ENCODE data around the gene MRTFA.
"Not testable (repeated sequence)": the region's sequence is repeated elsewhere in the genome, so short reads cannot be mapped to it uniquely, and the experiment has no call there.

MRTFA gene

DNA sequence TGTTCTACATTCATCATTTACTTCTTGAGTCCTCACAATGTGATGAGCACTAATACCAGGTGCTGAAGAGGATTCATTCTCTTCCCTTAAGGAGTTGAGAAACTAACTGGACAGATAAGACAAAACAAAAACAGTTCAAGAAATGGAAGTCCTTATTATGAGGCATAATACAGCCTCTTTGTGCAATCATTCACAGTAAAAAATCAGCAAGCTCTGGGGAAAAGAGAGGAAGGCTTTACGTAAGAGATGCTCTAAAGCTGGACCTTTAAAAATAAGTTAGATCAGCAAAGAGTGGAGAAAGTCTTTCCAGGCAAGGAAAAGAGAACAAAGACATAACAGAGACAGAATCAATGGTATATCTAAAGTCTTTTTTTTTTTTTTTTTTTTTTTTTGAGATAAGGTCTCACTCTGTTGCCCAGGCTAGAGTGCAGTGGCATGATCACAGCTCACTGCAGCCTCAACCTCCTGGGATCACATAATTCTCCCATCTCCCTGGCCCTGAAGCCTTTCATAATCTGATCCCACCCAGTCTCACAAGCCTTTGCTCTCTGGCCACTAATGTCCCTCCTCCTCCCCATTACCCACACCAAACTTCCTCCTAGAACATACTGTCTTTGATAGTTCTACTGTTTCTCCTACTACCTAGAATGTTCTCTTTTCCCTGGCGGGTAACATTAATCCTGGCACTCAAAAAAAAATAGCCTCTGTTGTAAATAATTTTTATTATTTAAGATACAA, 40.9 kb downstream of the MRTFA start:
- DNase-seq (ENCODE audit: low spot score): no peak

DNA sequence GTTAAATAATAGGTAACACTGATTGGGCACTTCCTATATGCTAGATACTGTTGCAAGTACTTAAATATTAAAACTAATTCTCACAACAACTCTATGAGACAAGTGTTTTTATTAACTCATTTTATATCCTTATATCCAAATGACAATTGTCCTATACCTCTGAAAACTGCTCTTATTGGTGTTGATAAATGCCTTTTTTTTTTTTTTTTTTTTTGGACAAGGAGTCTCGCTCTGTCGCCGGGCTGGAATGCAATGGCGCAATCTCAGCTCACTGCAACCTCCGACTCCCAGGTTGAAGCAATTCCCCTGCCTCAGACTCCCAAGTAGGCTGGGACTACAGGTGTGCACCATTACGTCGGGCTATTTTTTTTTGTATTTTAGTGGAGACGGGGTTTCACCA, 41.6 kb downstream of the MRTFA start:
- no peak for DNase-seq (ENCODE audit: low spot score)

DNA sequence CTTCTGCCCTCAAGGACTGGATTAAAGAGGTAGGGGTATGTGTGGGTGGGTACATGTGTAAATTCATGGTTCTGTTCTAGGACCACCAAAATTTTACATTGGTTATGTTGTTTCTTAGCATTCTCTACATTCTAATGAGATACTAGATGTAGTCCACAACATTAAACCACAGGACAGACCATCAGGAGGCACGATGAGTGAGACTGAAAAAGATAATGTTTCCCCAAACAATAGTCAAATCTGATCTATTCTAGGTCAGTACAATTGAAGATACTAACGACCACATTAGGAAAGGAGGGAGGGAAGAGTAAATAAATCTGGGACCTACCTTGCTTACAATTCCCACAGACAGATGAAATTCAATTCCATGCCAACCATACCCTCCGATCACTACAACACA, 42.2 kb downstream of the MRTFA start:
- no peak for DNase-seq (ENCODE audit: low spot score)

DNA sequence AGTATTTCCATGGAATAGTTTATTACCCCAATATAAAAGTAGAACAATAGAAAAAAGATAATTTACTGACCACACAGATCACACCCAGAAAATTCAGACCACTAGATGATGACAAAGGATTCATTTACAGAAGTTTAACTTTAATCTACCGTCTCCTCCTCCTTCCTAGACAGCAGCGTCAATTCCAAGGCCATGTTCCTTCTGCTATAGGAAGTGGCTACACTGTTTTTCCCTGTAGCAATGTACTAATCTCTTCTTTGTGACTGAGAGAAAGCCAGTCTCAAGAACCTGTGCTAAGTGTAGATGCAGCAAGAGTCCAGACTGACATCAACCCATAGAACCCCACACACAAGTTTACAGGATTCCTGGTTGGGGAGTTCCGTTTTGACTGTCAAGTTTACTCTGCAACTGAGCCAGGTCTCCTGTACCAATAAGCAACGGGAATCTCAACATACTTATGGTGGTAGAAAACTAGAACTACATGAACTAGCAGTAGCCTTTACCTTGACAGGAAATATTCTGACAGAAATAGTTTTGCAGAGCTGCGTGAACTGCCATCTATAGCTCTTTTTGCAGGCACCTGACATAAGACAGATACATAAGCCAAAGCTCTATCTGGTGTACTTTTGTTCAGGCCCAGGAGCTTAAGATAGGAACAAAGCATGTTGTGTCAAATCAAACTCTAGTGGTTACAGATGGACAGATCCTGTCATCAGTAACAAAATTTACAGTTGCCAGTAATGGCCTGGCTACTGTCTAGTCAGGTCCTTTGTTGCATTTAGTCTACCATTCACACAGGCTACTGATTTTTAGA, 42.9 kb downstream of the MRTFA start:
- no peak for DNase-seq (ENCODE audit: low spot score)

DNA sequence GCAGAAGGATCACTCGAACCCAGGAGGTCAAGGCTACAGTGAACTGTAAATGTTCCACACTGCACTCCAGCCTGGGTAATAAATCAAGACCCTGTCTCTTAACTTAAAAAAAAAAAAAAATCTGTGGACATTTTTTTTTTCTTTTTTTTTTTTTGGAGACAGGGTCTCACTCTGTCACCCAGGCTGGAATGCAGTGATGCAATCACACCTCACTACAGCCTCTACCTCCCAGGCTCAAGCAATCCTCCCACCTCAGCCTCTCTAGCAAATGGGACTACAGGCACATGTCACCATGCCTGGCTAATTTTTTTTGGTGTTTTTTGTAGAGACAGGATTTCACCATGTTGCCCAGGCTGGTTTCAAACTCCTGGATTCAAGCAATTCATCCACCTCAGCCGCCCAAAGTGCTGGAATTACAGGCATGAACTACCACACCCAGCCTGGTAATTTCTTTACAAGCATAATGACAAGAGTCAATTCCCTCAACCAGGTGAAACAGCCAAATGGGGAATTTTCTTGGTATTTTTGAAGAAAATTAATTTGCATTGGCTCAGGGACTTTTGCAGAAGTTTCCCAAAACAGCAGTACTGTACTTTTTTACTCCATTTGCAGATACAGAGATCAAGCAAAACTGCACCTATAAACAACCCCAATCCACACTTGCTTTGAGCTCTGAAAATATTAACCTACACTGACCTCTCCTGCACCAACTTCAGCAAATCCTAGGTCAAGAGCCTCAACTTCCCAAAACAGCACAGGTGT, 44.0 kb downstream of the MRTFA start:
- no peak for DNase-seq (ENCODE audit: low spot score)

DNA sequence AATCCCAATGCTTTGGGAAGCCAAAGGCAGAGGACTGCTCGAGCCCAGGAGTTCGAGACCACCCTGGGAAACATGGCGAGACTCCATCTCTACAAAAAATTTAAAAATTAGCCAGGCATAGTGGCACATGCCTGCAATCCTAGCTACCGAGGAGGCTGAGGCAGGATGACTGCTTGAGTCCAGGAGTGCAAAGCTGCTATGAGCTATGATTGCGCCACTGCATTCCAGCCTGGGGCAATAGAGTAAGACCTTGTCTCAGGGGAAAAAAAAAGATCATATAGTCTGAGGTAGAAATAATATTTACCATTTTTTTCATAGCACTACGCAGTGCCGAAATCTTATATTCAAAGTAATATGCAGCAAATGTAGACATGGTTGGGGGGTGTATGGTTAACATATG, 47.8 kb downstream of the MRTFA start:
- DNase-seq (ENCODE audit: low spot score): no peak

DNA sequence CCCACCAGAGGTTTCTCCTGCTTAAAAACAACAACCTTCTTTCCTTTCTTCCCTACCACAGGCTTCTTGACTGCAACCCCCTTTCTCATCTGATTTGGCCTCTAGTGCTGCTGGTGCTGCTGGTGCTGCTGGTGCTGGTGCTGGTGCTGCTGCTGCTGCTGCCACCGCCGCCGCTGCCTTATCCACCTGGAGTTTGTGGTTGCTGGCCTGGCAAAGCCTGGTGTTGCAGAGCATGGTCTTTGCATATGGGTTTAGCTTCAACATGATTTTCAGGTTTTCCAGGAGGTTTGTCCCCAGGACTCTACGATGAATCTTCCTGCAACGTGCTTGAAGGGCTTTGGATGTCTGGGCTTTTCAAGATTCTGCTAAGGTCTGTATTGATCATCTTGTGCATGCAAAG, 49.7 kb downstream of the MRTFA start:
- DNase-seq (ENCODE audit: low spot score): no peak

DNA sequence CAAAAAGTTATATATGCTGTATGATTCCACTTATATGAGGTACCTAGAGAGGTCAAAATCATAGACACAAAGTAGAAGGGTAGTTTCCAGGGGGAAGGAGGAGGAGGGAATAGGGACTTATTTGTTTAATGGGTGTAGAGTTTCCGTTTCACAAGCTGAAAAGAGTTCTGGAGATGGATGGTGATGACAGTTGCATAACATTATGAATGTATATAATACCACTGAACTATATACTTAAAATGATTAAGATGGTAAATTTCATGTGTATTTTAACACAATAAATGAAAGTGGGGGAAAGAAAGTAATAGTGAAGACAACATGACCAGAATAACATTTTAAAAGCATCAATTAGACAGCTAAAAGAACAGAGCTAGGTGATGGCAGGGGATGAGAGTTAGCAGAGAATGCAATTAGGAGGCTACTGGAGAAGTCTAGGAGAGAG, 51.2 kb downstream of the MRTFA start:
- no peak for DNase-seq (ENCODE audit: low spot score)

DNA sequence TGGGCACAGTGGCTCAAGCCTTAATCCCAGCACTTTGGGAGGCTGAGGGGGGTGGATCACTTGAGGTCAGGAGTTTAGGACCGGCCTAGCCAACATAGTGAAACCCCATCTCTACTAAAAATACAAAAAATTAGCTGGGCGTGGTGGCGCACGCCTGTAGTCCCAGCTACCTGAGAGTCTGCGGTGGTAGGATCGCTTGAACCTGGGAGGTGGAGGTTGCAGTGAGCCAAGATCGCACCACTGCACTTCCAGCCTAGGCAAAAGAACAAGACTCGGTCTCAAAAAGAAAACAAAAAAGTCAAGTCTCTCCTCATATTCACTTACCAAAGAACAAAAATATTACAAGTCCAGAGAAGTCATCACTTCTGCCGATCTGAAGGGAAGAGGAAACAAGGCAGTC, 51.8 kb downstream of the MRTFA start:
- DNase-seq (ENCODE audit: low spot score): not testable (repeated sequence)

DNA sequence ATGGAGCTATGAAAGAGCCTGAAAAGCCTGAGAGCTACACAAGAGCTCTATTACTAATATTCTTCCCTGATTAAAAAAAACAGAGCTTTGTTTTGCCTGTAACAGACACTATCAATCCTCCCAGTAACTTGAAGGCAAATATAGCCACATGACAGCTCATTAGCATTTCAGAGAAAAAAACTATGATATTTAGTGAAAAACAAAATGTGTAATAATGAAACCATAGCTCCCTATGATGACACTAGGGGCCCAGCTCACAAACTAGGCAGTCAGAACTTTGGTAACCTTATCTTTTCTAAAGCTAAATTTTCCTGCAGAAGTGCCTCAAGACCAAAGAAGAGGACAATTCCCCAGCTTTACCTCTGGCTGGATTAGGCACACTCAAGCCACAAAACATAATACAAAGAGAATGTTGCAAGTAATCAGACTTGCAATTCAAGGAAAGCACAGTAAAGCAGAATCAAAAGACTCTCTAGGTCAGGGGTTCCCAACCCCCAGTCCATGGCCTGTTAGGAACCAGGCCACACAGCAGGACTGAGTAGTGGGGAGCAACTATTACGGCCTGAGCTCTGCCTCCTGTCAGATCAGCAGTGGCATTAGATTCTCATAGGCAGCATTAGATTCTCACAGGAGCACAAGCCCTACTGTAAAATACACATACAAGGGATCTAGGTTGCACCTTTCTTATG, 53.3 kb downstream of the MRTFA start:
- no peak for DNase-seq (ENCODE audit: low spot score)

DNA sequence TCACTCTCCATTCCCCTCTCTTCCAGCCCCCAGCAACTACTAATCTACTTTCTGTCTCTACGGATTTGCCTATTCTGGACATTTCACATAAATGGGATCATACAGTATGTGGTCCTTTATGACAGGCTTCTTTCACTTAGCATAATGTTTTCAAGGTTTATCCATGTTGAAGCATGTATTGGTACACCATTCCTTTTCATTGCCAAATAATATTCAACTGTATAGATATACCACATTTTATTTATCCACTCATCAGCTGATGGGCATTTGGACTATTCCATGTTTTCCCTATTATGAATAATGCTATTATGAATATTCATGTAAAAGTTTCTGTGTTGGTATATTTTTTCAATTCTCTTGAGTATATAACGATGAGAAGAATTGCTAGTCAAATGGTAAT, 54.5 kb downstream of the MRTFA start:
- DNase-seq (ENCODE audit: low spot score): no peak

DNA sequence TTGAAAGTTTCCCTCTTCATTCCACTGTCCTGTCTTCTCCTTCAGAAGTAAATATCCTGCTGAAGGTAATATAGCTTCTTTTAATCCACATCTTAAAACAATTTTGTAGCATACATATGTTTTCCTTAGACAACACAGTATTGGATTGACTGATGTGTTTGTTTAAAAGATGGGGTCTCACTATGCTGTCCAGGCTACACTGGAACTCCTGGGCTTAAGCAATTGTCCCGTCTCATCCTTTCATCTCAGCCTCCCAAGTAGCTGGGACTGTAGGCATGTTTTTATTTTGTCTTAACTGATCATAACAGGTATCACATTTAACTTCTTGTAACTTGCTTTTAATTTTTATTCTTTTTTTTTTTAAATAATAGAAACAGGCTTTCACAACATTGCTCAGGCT, 55.9 kb downstream of the MRTFA start:
- no peak for DNase-seq (ENCODE audit: low spot score)

DNA sequence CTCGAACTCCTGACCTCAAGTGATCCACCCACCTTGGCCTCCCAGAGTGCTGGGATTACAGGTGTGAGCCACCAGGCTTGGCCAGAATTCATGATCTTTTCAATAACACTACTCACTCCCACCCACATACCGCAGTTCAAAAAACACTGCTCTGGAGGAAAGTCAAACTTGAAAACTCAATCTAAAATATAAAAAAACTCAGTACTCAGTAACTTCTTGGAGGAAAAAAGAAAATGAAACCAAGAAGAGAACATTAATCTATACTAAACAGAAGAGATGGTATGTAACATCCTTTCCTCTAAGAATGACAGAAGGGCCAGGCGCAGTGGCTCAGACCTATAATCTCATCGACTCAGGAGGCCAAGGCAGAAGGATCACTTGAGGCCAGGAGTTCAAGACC, 58.3 kb downstream of the MRTFA start:
- DNase-seq (ENCODE audit: low spot score): no peak

DNA sequence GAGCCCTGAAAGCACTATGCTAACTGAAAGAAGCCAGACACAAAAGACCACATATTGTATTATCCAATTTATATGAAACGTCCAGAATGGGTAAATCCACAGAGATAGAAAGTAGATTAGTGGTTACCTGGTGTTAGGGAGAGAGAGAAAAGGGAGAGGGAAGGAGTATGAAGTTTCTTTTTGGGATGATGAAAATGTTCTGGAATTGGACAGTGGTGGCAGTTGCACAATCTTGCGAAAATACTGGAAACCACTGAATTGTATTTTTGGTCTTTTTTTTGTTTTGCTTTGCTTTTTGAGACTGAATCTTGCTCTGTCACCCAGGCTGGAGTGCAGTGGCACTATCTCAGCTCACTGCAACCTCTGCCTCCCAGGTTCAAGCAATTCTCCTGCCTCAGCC, 63.5 kb downstream of the MRTFA start:
- peak; percentile 40 for DNase-seq (ENCODE audit: low spot score)

DNA sequence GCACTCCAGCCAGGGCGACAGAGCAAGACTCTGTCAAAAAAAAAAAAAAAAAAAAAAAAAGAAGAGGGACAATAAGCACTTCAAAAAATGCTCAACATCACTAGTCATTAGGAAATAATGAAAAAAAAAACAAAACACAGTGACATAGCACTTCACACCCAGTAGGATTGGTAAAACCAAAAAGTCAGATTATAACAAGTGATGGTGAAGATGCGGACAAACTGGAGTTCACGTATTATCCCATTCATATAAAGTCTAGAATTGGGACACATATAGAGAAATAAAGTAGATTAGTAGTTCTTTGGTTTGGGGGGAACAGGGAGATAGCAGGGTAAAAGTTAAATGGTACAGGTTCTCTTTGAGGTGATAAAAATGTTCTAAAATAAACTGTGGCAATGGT, 64.6 kb downstream of the MRTFA start:
- DNase-seq (ENCODE audit: low spot score): no peak

DNA sequence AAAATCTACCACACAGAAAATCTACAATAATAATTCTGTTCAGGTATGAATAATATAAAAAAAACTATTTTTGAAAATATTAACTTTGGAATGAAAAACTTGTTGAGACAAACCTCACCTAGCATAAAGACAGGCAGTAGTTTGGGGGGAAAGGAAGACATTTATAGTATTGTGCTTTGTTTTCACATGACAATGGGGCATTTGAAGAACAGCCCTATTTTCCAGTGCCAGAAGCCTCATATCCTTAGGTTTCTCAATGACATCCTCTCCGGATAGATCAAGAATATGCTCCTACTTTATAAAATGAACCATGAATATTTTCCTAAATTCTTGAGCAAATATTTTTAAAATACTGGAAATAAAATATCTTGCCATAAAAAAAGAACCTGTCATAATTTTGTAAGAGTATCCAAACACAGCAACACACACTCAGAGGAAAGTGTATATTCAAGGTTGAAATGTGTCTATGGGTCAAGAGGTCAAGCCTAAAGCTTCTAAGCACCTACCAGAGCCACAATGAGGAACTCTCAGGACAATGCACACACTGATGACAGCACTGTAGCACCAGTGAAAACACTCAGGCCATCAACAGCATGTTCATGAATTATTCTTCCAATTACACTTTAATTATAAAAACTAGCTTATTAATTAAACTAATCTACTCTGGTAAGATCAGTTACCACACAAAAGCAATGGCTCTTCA, 68.7 kb downstream of the MRTFA start:
- DNase-seq (ENCODE audit: low spot score): no peak

DNA sequence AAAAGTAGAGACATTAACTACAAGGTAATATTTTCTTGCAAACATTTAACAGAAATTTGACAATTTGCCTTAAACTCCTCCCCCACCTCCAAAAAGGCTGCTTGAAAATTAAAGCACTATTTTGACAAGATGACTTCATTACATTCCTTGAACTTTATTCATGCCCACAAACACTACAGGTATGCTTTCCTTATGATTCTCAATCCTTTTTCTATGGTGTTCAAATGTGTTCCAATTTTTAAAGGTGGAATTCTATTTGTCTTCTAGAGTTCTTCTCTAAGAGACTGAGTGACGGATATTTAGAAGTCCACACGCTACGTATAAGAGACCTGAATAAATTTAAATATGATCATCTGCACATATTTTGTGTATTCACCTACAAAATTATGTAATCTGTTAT, 69.4 kb downstream of the MRTFA start:
- no peak for DNase-seq (ENCODE audit: low spot score)

DNA sequence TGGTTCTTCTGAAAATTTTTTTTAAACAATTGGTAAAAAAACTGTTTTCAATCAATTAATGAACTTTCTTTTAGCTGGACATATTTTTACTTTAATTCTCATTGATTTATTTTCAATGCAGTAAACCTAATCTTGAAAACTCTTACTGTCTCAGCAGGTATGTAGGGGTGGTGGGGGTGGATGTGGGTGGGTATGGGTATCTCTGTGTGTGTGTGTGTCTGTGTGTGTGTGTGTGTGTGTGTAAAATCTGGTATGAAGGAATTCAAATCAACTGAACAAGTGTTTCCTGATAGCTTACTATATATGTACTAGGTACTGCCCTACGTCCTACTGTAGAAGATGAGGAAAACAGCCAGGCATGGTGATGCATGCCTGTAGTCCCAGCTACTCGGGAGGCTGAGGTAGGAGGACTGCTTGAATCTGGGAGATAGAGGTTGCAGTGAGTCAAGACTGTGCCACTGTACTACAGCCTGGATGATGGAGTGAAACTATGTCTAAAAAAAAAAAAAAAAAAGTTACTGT, 75.5 kb downstream of the MRTFA start:
- no peak for DNase-seq (ENCODE audit: low spot score)

DNA sequence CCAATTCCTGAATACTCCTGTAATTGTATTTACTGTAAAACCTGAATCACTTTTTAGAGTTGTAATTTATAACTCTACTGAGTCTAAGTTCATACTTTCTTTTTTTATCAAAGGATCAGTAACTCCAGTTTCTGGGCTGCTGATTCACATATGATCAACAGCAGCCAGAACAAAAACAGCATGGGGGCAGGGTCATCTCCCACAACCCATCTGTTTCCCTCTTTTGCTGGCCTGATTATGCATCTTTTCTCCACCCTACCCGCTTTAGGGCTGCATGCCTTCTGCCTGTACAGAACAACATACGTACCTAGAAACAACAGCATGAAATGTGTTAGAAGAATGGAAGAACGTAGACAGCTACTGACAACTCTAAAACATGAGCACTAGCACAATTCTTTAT, 76.0 kb downstream of the MRTFA start:
- DNase-seq (ENCODE audit: low spot score): peak; percentile 51

DNA sequence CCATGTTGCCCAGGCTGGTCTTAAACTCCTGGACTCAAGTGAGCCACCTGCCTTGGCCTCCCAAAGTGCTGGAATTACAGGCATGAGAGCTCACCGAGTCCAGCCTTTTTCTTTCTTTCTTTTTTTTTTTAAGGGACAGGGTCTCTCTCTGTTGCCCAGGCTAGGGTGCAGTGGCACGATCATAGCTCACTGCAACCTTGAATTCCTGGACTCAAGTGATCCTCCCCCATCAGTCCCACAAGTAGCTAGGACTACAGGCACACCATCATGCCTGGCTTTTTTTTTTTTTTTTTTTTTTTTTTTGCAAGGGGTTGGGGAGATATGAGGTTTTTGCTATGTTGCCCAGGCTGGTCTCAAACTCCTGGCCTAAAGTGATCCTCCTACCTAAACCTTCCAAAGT, 78.5 kb downstream of the MRTFA start:
- DNase-seq (ENCODE audit: low spot score): no peak

DNA sequence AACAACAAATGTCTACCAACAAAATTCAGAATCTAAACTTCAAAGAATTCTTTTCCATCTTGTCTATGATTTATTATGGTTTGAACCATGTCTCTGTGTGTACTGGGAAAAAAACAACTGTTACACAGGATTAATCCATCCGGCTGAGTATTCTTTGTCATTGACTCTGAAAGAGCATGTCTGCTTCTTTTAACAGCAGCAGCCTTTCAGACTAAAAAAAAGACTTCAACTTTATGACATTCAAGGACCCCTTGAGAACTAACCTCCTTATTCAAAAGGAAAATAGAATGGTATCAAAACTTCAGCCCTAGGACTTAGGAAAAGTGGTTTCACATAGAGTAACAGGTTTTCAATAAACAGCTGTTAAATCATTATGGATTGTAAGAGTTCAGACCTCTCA, 79.9 kb downstream of the MRTFA start:
- DNase-seq (ENCODE audit: low spot score): no peak
